HepG2 (cell line): ENCODE data around the gene SAMM50. TPM values are rescaled to one million over a fixed set of nuclear protein-coding genes. Genes with fewer than 3 reads are reported as not detected.
A peak's percentile ranks its signal among the peaks of the same experiment; 100 is the strongest.

Experiments used
- BRD4 ChIP-seq: sonication (generic); formaldehyde crosslinking; IDR thresholded peaks from 2 replicates; pipeline ENCODE4 v1.4.0; 2020; ENCODE audit warnings: missing genetic modification reagents
- CREM ChIP-seq, 2 experiments: sonication (generic) in 1 of 2; formaldehyde crosslinking in 1 of 2; IDR thresholded peaks; 2 replicates each; pipeline versions ENCODE4 v1.4.0 to v1.6.1; 2016 to 2020; ENCODE audit warnings: antibody characterized with exemption in 1 of 2, mild to moderate bottlenecking in 1 of 2, missing genetic modification reagents in 1 of 2
- FOXJ3 ChIP-seq: sonication (generic); formaldehyde crosslinking; IDR thresholded peaks from 2 replicates; pipeline ENCODE4 v1.4.0; 2020; ENCODE audit warnings: missing genetic modification reagents, mild to moderate bottlenecking, borderline replicate concordance
- FOXM1 ChIP-seq: sonication (generic); formaldehyde crosslinking; IDR thresholded peaks from 2 replicates; pipeline ENCODE4 v1.5.0; 2020; ENCODE audit warnings: missing genetic modification reagents
- IRF2 ChIP-seq: IDR thresholded peaks from 2 replicates; pipeline ENCODE4 v1.6.1; 2018; ENCODE audit warnings: missing genetic modification reagents, missing compliant biosample characterization
- NCOA5 ChIP-seq: sonication (generic); formaldehyde crosslinking; IDR thresholded peaks from 2 replicates; pipeline ENCODE4 v1.4.0; 2020; ENCODE audit warnings: missing genetic modification reagents
- POLR2AphosphoS5 ChIP-seq: IDR thresholded peaks from 2 replicates; pipeline ENCODE4 v1.6.1; 2012; ENCODE audit warnings: low read depth, low read length
- ZFP62 ChIP-seq: sonication (generic); formaldehyde crosslinking; IDR thresholded peaks from 2 replicates; pipeline ENCODE4 v1.4.0; 2020; ENCODE audit warnings: missing genetic modification reagents
- ZHX2 ChIP-seq, 2 experiments: sonication (generic) in 1 of 2; formaldehyde crosslinking in 1 of 2; IDR thresholded peaks; 2 replicates each; pipeline versions ENCODE4 v1.6.1 to v1.9.0; 2014 to 2022; ENCODE audit warnings: antibody characterized with exemption in 1 of 2, borderline replicate concordance in 1 of 2, inconsistent platforms in 1 of 2, low read depth in 1 of 2, missing genetic modification reagents in 1 of 2
- ZNF160 ChIP-seq: sonication (generic); formaldehyde crosslinking; IDR thresholded peaks from 2 replicates; pipeline ENCODE4 v1.8.0; 2022; ENCODE audit warnings: mild to moderate bottlenecking, inconsistent platforms, missing genetic modification reagents
- ZNF512B ChIP-seq: sonication (generic); formaldehyde crosslinking; IDR thresholded peaks from 2 replicates; pipeline ENCODE4 v1.5.1; 2020; ENCODE audit warnings: missing genetic modification reagents, mild to moderate bottlenecking, borderline replicate concordance
- ZNF619 ChIP-seq: sonication (generic); formaldehyde crosslinking; IDR thresholded peaks from 2 replicates; pipeline ENCODE4 v1.4.0; 2020; ENCODE audit warnings: mild to moderate bottlenecking, missing genetic modification reagents
- ZSCAN20 ChIP-seq: sonication (generic); formaldehyde crosslinking; IDR thresholded peaks from 2 replicates; pipeline ENCODE4 v1.4.0; 2020; ENCODE audit warnings: missing genetic modification reagents, mild to moderate bottlenecking, borderline replicate concordance
- polyA plus RNA-seq, 8 experiments: library from polyadenylated mRNA; depleted of rRNA in 3 of 8; stranded (reverse) in 7 of 8; unstranded in 1 of 8; fragments of >200 nt; fragmentation: Illumina TruSeq in 4 of 8; extraction: Trizol in 4 of 8; gene quantifications; 2 replicates each; pipeline versions ENCODE4 v1.2.1 to v1.2.3, GENCODE V29; 2011 to 2016; ENCODE audit warnings: low read depth in 4 of 8, missing spikeins in 1 of 8, mixed read lengths in 1 of 8; ENCODE audit not compliant: insufficient read depth in 1 of 8
- total RNA-seq, 5 experiments: library from RNA; depleted of rRNA; stranded (reverse); fragments of >200 nt; fragmentation: Illumina TruSeq; extraction: Trizol; gene quantifications; 2 replicates each; pipeline ENCODE4 v1.2.3, GENCODE V29; 2016; ENCODE audit warnings: low read depth in 1 of 5
- TF ChIP-seq, protein P1 (sequence below): sonication (generic); formaldehyde crosslinking; IDR thresholded peaks from 2 replicates; pipeline ENCODE4 v1.4.0; 2020; ENCODE audit warnings: mild to moderate bottlenecking, missing genetic modification reagents
- TF ChIP-seq, protein P2 (sequence below): sonication (generic); formaldehyde crosslinking; conservative IDR thresholded peaks from 2 replicates; pipeline ENCODE4 v1.8.1; 2023; ENCODE audit warnings: missing genetic modification reagents
- TF ChIP-seq, protein P3 (sequence below): sonication (generic); formaldehyde crosslinking; IDR thresholded peaks from 2 replicates; pipeline ENCODE4 v1.4.0; 2020; ENCODE audit warnings: mild to moderate bottlenecking, missing genetic modification reagents

SAMM50 gene
- total and polyA plus RNA-seq, 2 of the 13 experiments (the other 11 are each of a cell fraction or from before 2014, with no cell fraction given), result 34.7 to 63.4 TPM

- TF ChIP-seq IRF2 (peak; percentile 33), ZSCAN20 (no peak), POLR2AphosphoS5 (peak; percentile 92), FOXJ3 (CRISPR knock-in tag) (no peak), ZFP62 (CRISPR knock-in tag) (no peak), ZHX2 (IDR thresholded peaks at IDR 0.05; ENCODE audit: low read depth) (peak; percentile 58), ZHX2 (CRISPR knock-in tag; IDR thresholded peaks at IDR 0.05; ENCODE audit: borderline replicate concordance) (no peak), FOXM1 (CRISPR knock-in tag) (no peak), BRD4 (CRISPR knock-in tag) (peak; percentile 69; the same call in 1 of the 2 replicates), CREM (IDR thresholded peaks at IDR 0.05) (peak; percentile 79), CREM (CRISPR knock-in tag; IDR thresholded peaks at IDR 0.05) (no peak), NCOA5 (CRISPR knock-in tag) (no peak), ZNF512B (CRISPR knock-in tag) (no peak), ZNF619 (CRISPR knock-in tag) (peak; percentile 68), ZNF160 (CRISPR knock-in tag) (no peak)
- TF ChIP-seq, protein P1, sequence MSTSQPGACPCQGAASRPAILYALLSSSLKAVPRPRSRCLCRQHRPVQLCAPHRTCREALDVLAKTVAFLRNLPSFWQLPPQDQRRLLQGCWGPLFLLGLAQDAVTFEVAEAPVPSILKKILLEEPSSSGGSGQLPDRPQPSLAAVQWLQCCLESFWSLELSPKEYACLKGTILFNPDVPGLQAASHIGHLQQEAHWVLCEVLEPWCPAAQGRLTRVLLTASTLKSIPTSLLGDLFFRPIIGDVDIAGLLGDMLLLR (CRISPR knock-in tag), result no peak
- TF ChIP-seq, protein P2, sequence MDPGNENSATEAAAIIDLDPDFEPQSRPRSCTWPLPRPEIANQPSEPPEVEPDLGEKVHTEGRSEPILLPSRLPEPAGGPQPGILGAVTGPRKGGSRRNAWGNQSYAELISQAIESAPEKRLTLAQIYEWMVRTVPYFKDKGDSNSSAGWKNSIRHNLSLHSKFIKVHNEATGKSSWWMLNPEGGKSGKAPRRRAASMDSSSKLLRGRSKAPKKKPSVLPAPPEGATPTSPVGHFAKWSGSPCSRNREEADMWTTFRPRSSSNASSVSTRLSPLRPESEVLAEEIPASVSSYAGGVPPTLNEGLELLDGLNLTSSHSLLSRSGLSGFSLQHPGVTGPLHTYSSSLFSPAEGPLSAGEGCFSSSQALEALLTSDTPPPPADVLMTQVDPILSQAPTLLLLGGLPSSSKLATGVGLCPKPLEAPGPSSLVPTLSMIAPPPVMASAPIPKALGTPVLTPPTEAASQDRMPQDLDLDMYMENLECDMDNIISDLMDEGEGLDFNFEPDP (CRISPR knock-in tag), result no peak
- TF ChIP-seq, protein P3, sequence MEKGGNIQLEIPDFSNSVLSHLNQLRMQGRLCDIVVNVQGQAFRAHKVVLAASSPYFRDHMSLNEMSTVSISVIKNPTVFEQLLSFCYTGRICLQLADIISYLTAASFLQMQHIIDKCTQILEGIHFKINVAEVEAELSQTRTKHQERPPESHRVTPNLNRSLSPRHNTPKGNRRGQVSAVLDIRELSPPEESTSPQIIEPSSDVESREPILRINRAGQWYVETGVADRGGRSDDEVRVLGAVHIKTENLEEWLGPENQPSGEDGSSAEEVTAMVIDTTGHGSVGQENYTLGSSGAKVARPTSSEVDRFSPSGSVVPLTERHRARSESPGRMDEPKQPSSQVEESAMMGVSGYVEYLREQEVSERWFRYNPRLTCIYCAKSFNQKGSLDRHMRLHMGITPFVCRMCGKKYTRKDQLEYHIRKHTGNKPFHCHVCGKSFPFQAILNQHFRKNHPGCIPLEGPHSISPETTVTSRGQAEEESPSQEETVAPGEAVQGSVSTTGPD (CRISPR knock-in tag), result no peak
These were observed at the start of gene SAMM50 (continued) for GRCh38 chr22:43955040-43955882.
